Endodermal cell (in vitro differentiated cells): ENCODE data around the gene BRME1. TPM values are rescaled to one million over a fixed set of nuclear protein-coding genes. Genes with fewer than 3 reads are reported as not detected.

Experiments used
- DNase-seq: peaks from one replicate; pipeline ENCODE4 v3.0.0-alpha.2; 2017
- H3K27ac ChIP-seq: 2 replicates; pipeline ENCODE4 v1.5.1; 2013; ENCODE audit warnings: mild to moderate bottlenecking, low read depth, low read length, moderate library complexity
- H3K27me3 ChIP-seq: 2 replicates; pipeline ENCODE4 v1.6.1; 2013; ENCODE audit warnings: mild to moderate bottlenecking, low read length, moderate library complexity; ENCODE audit not compliant: insufficient read depth, control insufficient read depth, poor library complexity, severe bottlenecking
- H3K36me3 ChIP-seq: 2 replicates; pipeline ENCODE4 v1.7.0; 2013; ENCODE audit warnings: mild to moderate bottlenecking, low read length, moderate library complexity; ENCODE audit not compliant: control insufficient read depth, insufficient read depth
- H3K4me1 ChIP-seq: one replicate; pipeline ENCODE4 v1.7.0; 2013; ENCODE audit warnings: low read length; ENCODE audit not compliant: control insufficient read depth, insufficient read depth
- H3K4me3 ChIP-seq: 2 replicates; pipeline ENCODE4 v1.5.1; 2013; ENCODE audit warnings: mild to moderate bottlenecking, low read length, moderate library complexity
- H3K9ac ChIP-seq: 2 replicates; pipeline ENCODE4 v1.6.1; 2013; ENCODE audit warnings: mild to moderate bottlenecking, low read length, moderate library complexity; ENCODE audit not compliant: poor library complexity, severe bottlenecking; ENCODE audit errors: extremely low read depth
- H3K9me3 ChIP-seq: 2 replicates; pipeline ENCODE4 v1.6.1; 2013; ENCODE audit warnings: mild to moderate bottlenecking, low read length, moderate library complexity; ENCODE audit not compliant: control insufficient read depth
- H3K27ac Mint-ChIP-seq: 2 replicates; pipeline ENCODE4 v1.8.0; 2020; ENCODE audit warnings: mixed read lengths
- H3K27me3 Mint-ChIP-seq: 2 replicates; pipeline ENCODE4 v1.8.0; 2021; ENCODE audit warnings: mild to moderate bottlenecking, mixed read lengths; ENCODE audit not compliant: insufficient read depth
- H3K36me3 Mint-ChIP-seq: 2 replicates; pipeline ENCODE4 v1.8.0; 2020; ENCODE audit warnings: low read depth, mixed read lengths
- H3K4me1 Mint-ChIP-seq: 2 replicates; pipeline ENCODE4 v1.8.0; 2020; ENCODE audit warnings: mixed read lengths
- H3K4me3 Mint-ChIP-seq: 2 replicates; pipeline ENCODE4 v1.8.0; 2020; ENCODE audit warnings: mild to moderate bottlenecking, moderate library complexity, mixed read lengths
- H3K9me3 Mint-ChIP-seq: 2 replicates; pipeline ENCODE4 v1.8.0; 2020; ENCODE audit warnings: mild to moderate bottlenecking, mixed read lengths
- WGBS, 2 experiments: methylation state at CpG; one replicate each; pipeline versions ENCODE4 v1.1.5 to v1.1.7; 2013; ENCODE audit warnings: missing lambda C conversion rate in 2 of 2, mixed read lengths in 1 of 2; ENCODE audit not compliant: insufficient coverage in 1 of 2, insufficient read length in 1 of 2; 5-methylcytosine and 5-hydroxymethylcytosine counted together
- long read RNA-seq, 4 experiments: library from polyadenylated mRNA in 2 of 4; library from RNA in 1 of 4; library from capped mRNA in 1 of 4; stranded (forward) in 3 of 4; unstranded in 1 of 4; transcript quantifications; one replicate each; pipeline ENCODE4 v2.0.0, GENCODE V29; 2020 to 2021; ENCODE audit warnings: inconsistent platforms in 1 of 4
- polyA plus RNA-seq, 2 experiments: library from polyadenylated mRNA; stranded (reverse); fragments of 50-300 nt; gene quantifications; one replicate each; pipeline ENCODE4 v1.2.3, GENCODE V29; 2013
- total RNA-seq, 2 donors: library from RNA; stranded (reverse); fragmentation: NEBNext Ultra II Directional in 1 of 2; extraction: Animal tissue kit (Norgen Biotek cat#: 25700) in 1 of 2; gene quantifications; 2 replicates in 1 of 2; 3 replicates in 1 of 2; pipeline ENCODE4 v1.2.1, GENCODE V29; 2021
- TF ChIP-seq, protein P1 (sequence below): fragments of 200-600 bp; sonication (generic); conservative IDR thresholded peaks from 2 replicates; pipeline ENCODE4 v1.5.0; 2021; ENCODE audit warnings: antibody characterized with exemption, mild to moderate bottlenecking

Gene BRME1
- 1 to 10 TPM; 4.4 to 7.4 TPM for total RNA-seq
- 4.4 TPM for polyA plus RNA-seq (2013, experiment 1 of 2)
- polyA plus RNA-seq (2013, experiment 2 of 2): 2.5 TPM
- long read RNA-seq, experiment 1, partial matches to known transcripts: 1 of 1 reads
- long read RNA-seq, experiment 1, other reads (novel, unspliced or antisense): 0 of 1 reads
- long read RNA-seq, experiment 2, partial matches to known transcripts: 0 of 5 reads
- long read RNA-seq, experiment 2, other reads (novel, unspliced or antisense): 5 of 5 reads
- long read RNA-seq, experiment 3, partial matches to known transcripts: 1 of 6 reads
- long read RNA-seq, experiment 3, other reads (novel, unspliced or antisense): 5 of 6 reads
- long read RNA-seq, experiment 4, partial matches to known transcripts: 1 of 1 reads
- long read RNA-seq, experiment 4, other reads (novel, unspliced or antisense): 0 of 1 reads

DNA sequence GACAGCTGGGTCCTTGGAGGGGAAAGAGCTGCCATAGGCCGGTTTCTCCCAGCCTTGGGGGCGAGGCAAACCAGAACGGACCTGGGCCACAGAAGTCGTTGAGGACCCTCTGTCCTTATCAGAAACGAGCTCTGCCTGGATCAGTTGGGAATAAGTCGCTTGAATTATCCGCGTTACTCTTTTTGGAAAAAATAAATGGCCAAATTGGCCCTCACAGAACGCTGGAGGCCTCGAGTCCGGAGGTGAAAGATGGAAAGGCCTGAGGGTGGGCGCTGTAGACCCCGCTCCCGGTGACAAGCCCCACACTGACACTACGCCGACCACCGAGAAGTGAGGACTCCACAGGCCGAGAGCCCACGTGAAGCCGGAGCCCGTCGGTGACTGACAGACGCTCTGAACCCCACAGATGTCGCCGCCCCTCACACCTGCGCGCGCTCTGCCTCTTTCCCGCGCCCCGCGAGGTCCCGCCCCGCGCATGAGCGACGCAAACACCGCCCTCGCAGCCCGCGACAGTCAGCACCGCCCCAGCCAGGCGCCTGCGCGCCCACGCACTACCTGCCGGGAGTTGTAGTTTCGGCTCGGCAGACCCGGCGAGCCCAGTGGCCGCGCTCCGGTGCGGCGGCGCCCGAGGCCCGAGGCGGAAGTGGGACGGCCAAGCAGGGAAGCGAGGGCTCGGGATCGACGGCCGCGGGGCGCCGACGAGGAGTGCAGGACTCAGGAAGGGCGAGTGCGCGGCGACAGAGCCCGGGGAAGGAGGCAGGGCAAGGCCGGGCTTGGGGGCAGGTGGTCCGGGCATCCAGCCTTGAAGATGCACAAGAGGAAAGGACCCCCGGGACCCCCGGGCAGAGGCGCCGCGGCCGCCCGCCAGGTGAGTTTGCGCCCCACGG is at the start of gene BRME1, which contains the start of gene CC2D1A:
Gene BRME1, minus strand, starts transcription at position 484 of the 887 bp plus-strand sequence. CDS start 1,225 bp downstream, outside the sequence.
Gene CC2D1A, plus strand, starts transcription at position 568 of the 887 bp plus-strand sequence. Its CDS starts 241 bp downstream, at position 809.
- Mint-ChIP-seq H3K36me3 (peaks cover 14% of the 10 kb centered on the region), H3K9me3 (no peaks in the 10 kb centered on the region), H3K27ac (peak within 1 kb of the TSS; percentile 66), H3K4me1 (peaks cover 8% of the 10 kb centered on the region), H3K4me3 (peak within 1 kb of the TSS; percentile 74), H3K27me3 (peaks cover 17% of the 10 kb centered on the region)
- H3K4me1 ChIP-seq: no peaks in the 10 kb centered on the region
- H3K9ac ChIP-seq: peak within 1 kb of the TSS; percentile 53
- H3K36me3 ChIP-seq: peaks cover 11% of the 10 kb centered on the region
- peak within 1 kb of the TSS; percentile 87 for H3K4me3 ChIP-seq
- H3K27me3 ChIP-seq: no peaks in the 10 kb centered on the region
- 13 to 20% methylated on average over 59 to 83 of the region's 86 CpGs for WGBS, 2 experiments
- H3K9me3 ChIP-seq: no peaks in the 10 kb centered on the region
- H3K27ac ChIP-seq: no peak within 1 kb of the TSS
- peak; percentile 98 for DNase-seq
- TF ChIP-seq, protein P1, sequence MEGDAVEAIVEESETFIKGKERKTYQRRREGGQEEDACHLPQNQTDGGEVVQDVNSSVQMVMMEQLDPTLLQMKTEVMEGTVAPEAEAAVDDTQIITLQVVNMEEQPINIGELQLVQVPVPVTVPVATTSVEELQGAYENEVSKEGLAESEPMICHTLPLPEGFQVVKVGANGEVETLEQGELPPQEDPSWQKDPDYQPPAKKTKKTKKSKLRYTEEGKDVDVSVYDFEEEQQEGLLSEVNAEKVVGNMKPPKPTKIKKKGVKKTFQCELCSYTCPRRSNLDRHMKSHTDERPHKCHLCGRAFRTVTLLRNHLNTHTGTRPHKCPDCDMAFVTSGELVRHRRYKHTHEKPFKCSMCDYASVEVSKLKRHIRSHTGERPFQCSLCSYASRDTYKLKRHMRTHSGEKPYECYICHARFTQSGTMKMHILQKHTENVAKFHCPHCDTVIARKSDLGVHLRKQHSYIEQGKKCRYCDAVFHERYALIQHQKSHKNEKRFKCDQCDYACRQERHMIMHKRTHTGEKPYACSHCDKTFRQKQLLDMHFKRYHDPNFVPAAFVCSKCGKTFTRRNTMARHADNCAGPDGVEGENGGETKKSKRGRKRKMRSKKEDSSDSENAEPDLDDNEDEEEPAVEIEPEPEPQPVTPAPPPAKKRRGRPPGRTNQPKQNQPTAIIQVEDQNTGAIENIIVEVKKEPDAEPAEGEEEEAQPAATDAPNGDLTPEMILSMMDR: no peak

DNA sequence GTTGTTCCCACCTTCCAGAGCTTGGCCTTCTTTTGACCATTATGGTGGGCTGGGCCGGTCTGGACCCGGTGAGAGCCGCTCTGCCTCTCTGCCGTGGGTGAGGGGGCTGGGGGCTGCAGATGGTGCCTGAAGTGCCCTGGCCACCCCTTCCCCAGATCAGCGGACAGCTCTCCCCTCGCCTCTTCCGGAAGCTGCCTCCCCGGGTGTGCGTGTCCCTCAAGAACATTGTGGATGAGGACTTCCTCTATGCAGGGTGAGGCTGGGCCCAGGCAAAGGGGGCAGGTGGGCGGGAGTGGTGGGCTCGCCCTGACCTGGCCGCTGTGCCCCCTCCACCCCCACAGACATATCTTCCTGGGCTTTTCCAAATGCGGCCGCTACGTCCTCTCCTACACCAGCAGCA is 48.3 kb upstream of the BRME1 start:
- no peak for DNase-seq
- H3K4me3 ChIP-seq: no peak overlapping the region
- H3K9me3 Mint-ChIP-seq: no peaks in the 10 kb centered on the region
- TF ChIP-seq, protein P1: no peak
- H3K27ac Mint-ChIP-seq: no peak overlapping the region
- peaks cover 25% of the 10 kb centered on the region for H3K36me3 Mint-ChIP-seq
- no peak overlapping the region for H3K9ac ChIP-seq
- H3K4me1 Mint-ChIP-seq: peaks cover 6% of the 10 kb centered on the region
- no peaks in the 10 kb centered on the region for H3K9me3 ChIP-seq
- peaks cover 27% of the 10 kb centered on the region for H3K36me3 ChIP-seq
- peak overlapping the region; percentile 76 for H3K4me3 Mint-ChIP-seq
- 88 to 94% methylated on average over 7 to 15 of the region's 15 CpGs for WGBS, 2 experiments
- no peak overlapping the region for H3K27ac ChIP-seq
- H3K4me1 ChIP-seq: no peaks in the 10 kb centered on the region
- no peaks in the 10 kb centered on the region for H3K27me3 ChIP-seq
- H3K27me3 Mint-ChIP-seq: peaks cover 5% of the 10 kb centered on the region

DNA sequence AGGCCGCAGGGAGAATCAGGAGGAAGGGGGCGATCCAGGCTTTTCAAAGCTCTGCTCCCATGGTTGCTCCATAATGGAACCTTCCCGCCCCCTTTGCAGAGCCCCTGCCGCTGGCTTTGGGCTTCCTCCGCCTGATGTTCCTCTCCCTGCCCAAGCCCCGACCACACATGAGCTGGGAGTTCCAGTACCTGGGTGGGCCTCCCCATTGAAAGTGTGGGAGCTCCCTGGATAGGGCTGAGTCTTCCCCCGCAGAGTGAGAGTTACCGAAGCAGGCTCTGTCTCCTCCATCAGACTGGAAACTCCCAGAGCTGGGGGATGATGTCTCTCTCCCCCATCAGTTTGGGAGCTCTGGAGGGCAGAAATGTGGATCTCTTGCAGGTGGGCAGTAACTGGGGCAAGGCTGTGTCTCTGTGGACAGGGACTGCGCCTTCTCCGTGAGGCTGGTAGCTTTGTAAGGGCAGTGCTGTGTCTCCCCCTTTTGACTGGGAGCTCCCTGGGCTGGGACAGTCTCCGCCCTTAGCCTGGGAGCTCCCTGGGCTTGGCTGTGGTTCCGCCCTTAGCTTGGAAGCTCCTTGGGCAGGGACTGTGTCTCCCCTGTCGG is 47.1 kb upstream of the BRME1 start:
- Mint-ChIP-seq H3K4me1 (peaks cover 6% of the 10 kb centered on the region), H3K9me3 (no peaks in the 10 kb centered on the region), H3K4me3 (peak overlapping the region; percentile 76), H3K27me3 (peaks cover 6% of the 10 kb centered on the region), H3K27ac (peak overlapping the region; percentile 70), H3K36me3 (peaks cover 17% of the 10 kb centered on the region)
- no peaks in the 10 kb centered on the region for H3K27me3 ChIP-seq
- peak overlapping the region; percentile 52 for H3K9ac ChIP-seq
- TF ChIP-seq, protein P1: no peak
- peaks cover 26% of the 10 kb centered on the region for H3K36me3 ChIP-seq
- H3K9me3 ChIP-seq: no peaks in the 10 kb centered on the region
- H3K4me3 ChIP-seq: peak overlapping the region; percentile 94
- WGBS, 2 experiments: 26 to 27% methylated on average over 9 to 13 of the region's 13 CpGs
- no peaks in the 10 kb centered on the region for H3K4me1 ChIP-seq
- no peak overlapping the region for H3K27ac ChIP-seq
- peak; percentile 70 for DNase-seq
